T-helper 2 cell treated with Interferon-gamma antibody and Interleukin-4, amounts not matched to agents 5 μg/mL and 100 μg/mL, for 36 hours (primary cell): ENCODE data around the gene TSPAN12.

Experiments used
- DNase-seq: peaks from one replicate; pipeline ENCODE4 v3.0.0; 2021; ENCODE audit warnings: low spot score
- H3K27ac Mint-ChIP-seq: one replicate; pipeline ENCODE4 v1.8.0; 2021; ENCODE audit warnings: mild to moderate bottlenecking, mixed read lengths
- H3K27me3 Mint-ChIP-seq: one replicate; pipeline ENCODE4 v1.8.0; 2021; ENCODE audit warnings: low read depth, mixed read lengths
- H3K36me3 Mint-ChIP-seq: one replicate; pipeline ENCODE4 v1.8.0; 2021; ENCODE audit warnings: low read depth, mixed read lengths
- H3K4me1 Mint-ChIP-seq: one replicate; pipeline ENCODE4 v1.8.0; 2021; ENCODE audit warnings: low read depth, mixed read lengths
- H3K4me3 Mint-ChIP-seq: one replicate; pipeline ENCODE4 v1.8.0; 2022; ENCODE audit warnings: mild to moderate bottlenecking, moderate library complexity, mixed read lengths
- H3K9me3 Mint-ChIP-seq: one replicate; pipeline ENCODE4 v1.8.0; 2021; ENCODE audit warnings: mixed read lengths

TSPAN12 gene

GRCh38 chr7:120806669-120807068 is 51.3 kb downstream of the TSPAN12 start:
- H3K27ac Mint-ChIP-seq, result no peak overlapping the region
- H3K4me1 Mint-ChIP-seq, result no peaks in the 10 kb centered on the region
- no peaks in the 10 kb centered on the region for H3K9me3 Mint-ChIP-seq
- no peaks in the 10 kb centered on the region for H3K27me3 Mint-ChIP-seq
- H3K4me3 Mint-ChIP-seq, result no peak overlapping the region
- H3K36me3 Mint-ChIP-seq, result no peaks in the 10 kb centered on the region
- DNase-seq, result no peak

GRCh38 chr7:120805636-120806388 is 52.1 kb downstream of the TSPAN12 start:
- Mint-ChIP-seq H3K27me3 (peaks cover 2% of the 10 kb centered on the region), H3K4me3 (no peak overlapping the region), H3K9me3 (no peaks in the 10 kb centered on the region), H3K4me1 (no peaks in the 10 kb centered on the region), H3K36me3 (no peaks in the 10 kb centered on the region), H3K27ac (no peak overlapping the region)
- peak; percentile 11 for DNase-seq

GRCh38 chr7:120802751-120803150 is 55.2 kb downstream of the TSPAN12 start:
- DNase-seq, result no peak
- no peak overlapping the region for H3K4me3 Mint-ChIP-seq
- H3K9me3 Mint-ChIP-seq, result no peaks in the 10 kb centered on the region
- no peaks in the 10 kb centered on the region for H3K4me1 Mint-ChIP-seq
- no peaks in the 10 kb centered on the region for H3K36me3 Mint-ChIP-seq
- H3K27ac Mint-ChIP-seq, result no peak overlapping the region
- H3K27me3 Mint-ChIP-seq, result peaks cover 4% of the 10 kb centered on the region

- H3K4me3 Mint-ChIP-seq, result no peak overlapping the region
- DNase-seq, result no peak
- no peaks in the 10 kb centered on the region for H3K36me3 Mint-ChIP-seq
Measured at GRCh38 chr7:120799813-120800475, 58.0 kb downstream of the TSPAN12 start.

GRCh38 chr7:120799147-120799546 is 58.8 kb downstream of the TSPAN12 start:
- no peaks in the 10 kb centered on the region for H3K36me3 Mint-ChIP-seq
- no peaks in the 10 kb centered on the region for H3K9me3 Mint-ChIP-seq
- DNase-seq, result no peak
- H3K27me3 Mint-ChIP-seq, result peaks cover 6% of the 10 kb centered on the region
- H3K4me3 Mint-ChIP-seq, result no peak overlapping the region
- H3K4me1 Mint-ChIP-seq, result no peaks in the 10 kb centered on the region
- no peak overlapping the region for H3K27ac Mint-ChIP-seq

More at GRCh38 chr7:120799813-120800475, 58.0 kb downstream of the TSPAN12 start:
- Mint-ChIP-seq H3K27ac (no peak overlapping the region), H3K9me3 (no peaks in the 10 kb centered on the region), H3K4me1 (no peaks in the 10 kb centered on the region), H3K27me3 (peaks cover 6% of the 10 kb centered on the region)

- Mint-ChIP-seq H3K4me1 (no peaks in the 10 kb centered on the region), H3K27ac (no peak overlapping the region), H3K9me3 (no peaks in the 10 kb centered on the region), H3K36me3 (no peaks in the 10 kb centered on the region), H3K4me3 (no peak overlapping the region), H3K27me3 (peaks cover 6% of the 10 kb centered on the region)
- no peak for DNase-seq
Measured at GRCh38 chr7:120797026-120797645, 60.8 kb downstream of the TSPAN12 start.

GRCh38 chr7:120794106-120794729 is 63.7 kb downstream of the TSPAN12 start:
- Mint-ChIP-seq H3K4me1 (no peaks in the 10 kb centered on the region), H3K27ac (no peak overlapping the region), H3K27me3 (peaks cover 5% of the 10 kb centered on the region), H3K36me3 (no peaks in the 10 kb centered on the region), H3K4me3 (no peak overlapping the region), H3K9me3 (no peaks in the 10 kb centered on the region)
- DNase-seq, result no peak

- Mint-ChIP-seq H3K36me3 (no peaks in the 10 kb centered on the region), H3K4me1 (no peaks in the 10 kb centered on the region), H3K4me3 (no peak overlapping the region), H3K9me3 (no peaks in the 10 kb centered on the region), H3K27me3 (peaks cover 5% of the 10 kb centered on the region), H3K27ac (no peak overlapping the region)
- DNase-seq, result no peak
Measured at GRCh38 chr7:120793213-120793936, 64.6 kb downstream of the TSPAN12 start.

- Mint-ChIP-seq H3K36me3 (no peaks in the 10 kb centered on the region), H3K27me3 (peaks cover 5% of the 10 kb centered on the region), H3K4me1 (no peaks in the 10 kb centered on the region), H3K4me3 (no peak overlapping the region), H3K9me3 (no peaks in the 10 kb centered on the region), H3K27ac (no peak overlapping the region)
- DNase-seq, result no peak
Measured at GRCh38 chr7:120792861-120793130, 65.1 kb downstream of the TSPAN12 start.

GRCh38 chr7:120792091-120792860 is 65.7 kb downstream of the TSPAN12 start:
- H3K27me3 Mint-ChIP-seq, result peaks cover 5% of the 10 kb centered on the region
- H3K36me3 Mint-ChIP-seq, result no peaks in the 10 kb centered on the region
- no peaks in the 10 kb centered on the region for H3K9me3 Mint-ChIP-seq
- DNase-seq, result peak; percentile 34
- H3K4me3 Mint-ChIP-seq, result no peak overlapping the region
- no peak overlapping the region for H3K27ac Mint-ChIP-seq
- no peaks in the 10 kb centered on the region for H3K4me1 Mint-ChIP-seq

- H3K27me3 Mint-ChIP-seq, result peaks cover under 1% of the 10 kb centered on the region
- no peaks in the 10 kb centered on the region for H3K4me1 Mint-ChIP-seq
Measured at GRCh38 chr7:120785095-120785494, 72.8 kb downstream of the TSPAN12 start.

GRCh38 chr7:120783721-120784120 is 74.2 kb downstream of the TSPAN12 start:
- Mint-ChIP-seq H3K36me3 (no peaks in the 10 kb centered on the region), H3K4me3 (no peak overlapping the region), H3K27ac (no peak overlapping the region), H3K4me1 (no peaks in the 10 kb centered on the region), H3K27me3 (no peaks in the 10 kb centered on the region), H3K9me3 (no peaks in the 10 kb centered on the region)
- DNase-seq, result no peak

More at GRCh38 chr7:120785095-120785494, 72.8 kb downstream of the TSPAN12 start:
- H3K36me3 Mint-ChIP-seq, result no peaks in the 10 kb centered on the region
- no peak overlapping the region for H3K27ac Mint-ChIP-seq
- H3K4me3 Mint-ChIP-seq, result no peak overlapping the region
- no peaks in the 10 kb centered on the region for H3K9me3 Mint-ChIP-seq
- no peak for DNase-seq

- no peak for DNase-seq
- Mint-ChIP-seq H3K36me3 (no peaks in the 10 kb centered on the region), H3K27me3 (no peaks in the 10 kb centered on the region), H3K9me3 (no peaks in the 10 kb centered on the region), H3K27ac (no peak overlapping the region), H3K4me1 (no peaks in the 10 kb centered on the region), H3K4me3 (no peak overlapping the region)
Measured at GRCh38 chr7:120783273-120783672, 74.7 kb downstream of the TSPAN12 start.
